ENCODE results near the gene PLCB1. TPM values are rescaled to one million over a fixed set of nuclear protein-coding genes. Genes with fewer than 3 reads are reported as not detected.
"Not testable (repeated sequence)": the region's sequence is repeated elsewhere in the genome, so short reads cannot be mapped to it uniquely, and the experiment has no call there.

The PLCB1 gene
- 4.0 TPM for polyA plus RNA-seq (2012; ENCODE audit: insufficient read depth, insufficient read length)

DNA sequence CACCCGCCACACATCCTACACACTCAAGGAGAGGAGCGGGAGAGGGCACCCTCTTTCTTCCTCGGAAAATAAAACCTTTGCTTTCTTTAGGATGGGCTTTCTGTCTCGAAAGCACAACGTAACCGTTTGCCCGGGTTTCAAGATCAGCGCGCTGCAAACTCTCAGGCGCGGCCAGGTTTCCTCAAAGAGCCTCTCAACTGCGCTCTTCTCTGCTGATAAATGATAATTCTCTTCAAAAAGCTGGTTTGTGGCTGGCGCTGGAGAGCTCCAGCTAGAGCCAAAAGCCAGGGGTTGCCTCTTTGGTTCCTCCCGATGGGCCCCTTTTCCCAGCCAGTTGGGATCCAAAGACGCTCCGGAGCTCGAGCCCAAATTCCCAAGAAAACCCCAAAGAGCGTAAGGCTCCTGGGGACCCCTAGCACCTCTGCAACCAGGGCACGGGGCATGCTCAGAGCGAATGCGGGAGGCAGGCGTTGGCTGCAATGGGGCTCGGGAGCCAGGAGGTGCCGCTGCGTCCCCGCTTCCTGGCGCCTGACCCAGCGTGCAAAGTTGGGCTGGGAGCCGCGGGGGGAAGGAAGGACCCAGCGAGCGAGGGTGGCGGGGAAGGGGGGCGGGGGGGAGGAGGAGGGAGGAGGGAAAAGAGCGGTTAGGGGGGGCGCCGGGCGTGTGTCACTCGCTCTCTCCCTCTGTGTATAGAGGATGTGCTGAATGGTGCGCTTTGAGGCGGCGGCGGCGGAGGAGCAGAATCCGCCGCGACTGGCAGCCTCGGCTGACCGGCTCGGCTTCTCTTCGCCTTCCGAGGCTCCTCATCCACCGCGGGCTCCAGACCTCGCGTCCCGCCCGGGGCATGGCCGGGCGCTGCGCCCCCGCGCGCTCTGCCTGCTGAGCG is at the start of gene PLCB1:
Gene PLCB1, plus strand, starts transcription at position 669 of the 886 bp plus-strand sequence. CDS start 386 bp downstream, outside the sequence.
- DNase-seq (ENCODE audit: low read depth, low spot score): peak; percentile 81
- H3K4me3 ChIP-seq (ENCODE audit: low read length): peak within 1 kb of the TSS; percentile 58

DNA sequence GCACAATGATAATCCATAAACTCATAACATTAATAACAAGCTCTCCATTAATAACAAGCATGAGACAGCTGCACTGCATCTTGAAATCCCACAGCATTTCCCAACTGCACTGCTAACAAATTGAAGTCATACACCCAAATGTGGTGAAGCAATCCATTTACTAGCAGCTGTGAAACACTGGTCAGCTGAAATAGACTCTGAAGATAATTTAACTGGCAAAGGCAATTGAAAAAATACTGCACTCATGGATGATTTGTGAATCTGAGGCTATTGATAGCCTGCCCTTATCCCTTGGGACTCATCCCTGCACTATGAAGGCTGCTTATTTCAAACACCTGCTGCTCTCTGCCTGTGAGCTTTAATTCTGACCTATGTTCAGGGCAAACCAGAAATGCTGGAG is 49.1 kb upstream of the PLCB1 start:
- no peak overlapping the region for H3K4me3 ChIP-seq (ENCODE audit: low read length)
- DNase-seq (ENCODE audit: low read depth, low spot score): no peak

DNA sequence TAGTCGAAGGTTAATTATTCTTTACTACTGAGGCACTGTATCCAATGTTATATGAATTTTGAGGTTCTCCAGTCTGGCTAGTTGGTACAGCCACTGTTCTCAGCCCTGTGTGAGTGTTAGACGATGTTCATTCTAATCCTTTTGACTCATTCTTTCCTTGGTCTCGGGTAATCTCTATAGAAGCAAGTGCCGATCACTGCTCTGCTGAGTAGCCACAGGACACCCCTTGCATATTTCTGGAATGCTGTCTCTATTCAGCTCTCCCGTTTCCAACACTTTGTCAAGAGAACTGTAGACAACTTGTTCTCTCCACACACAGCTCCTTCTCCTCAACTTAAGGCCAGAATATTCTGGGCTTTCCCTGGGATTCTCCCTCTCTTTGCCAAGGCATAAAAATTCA is 42.4 kb upstream of the PLCB1 start:
- H3K4me3 ChIP-seq (ENCODE audit: low read length): no peak overlapping the region
- no peak for DNase-seq (ENCODE audit: low read depth, low spot score)

DNA sequence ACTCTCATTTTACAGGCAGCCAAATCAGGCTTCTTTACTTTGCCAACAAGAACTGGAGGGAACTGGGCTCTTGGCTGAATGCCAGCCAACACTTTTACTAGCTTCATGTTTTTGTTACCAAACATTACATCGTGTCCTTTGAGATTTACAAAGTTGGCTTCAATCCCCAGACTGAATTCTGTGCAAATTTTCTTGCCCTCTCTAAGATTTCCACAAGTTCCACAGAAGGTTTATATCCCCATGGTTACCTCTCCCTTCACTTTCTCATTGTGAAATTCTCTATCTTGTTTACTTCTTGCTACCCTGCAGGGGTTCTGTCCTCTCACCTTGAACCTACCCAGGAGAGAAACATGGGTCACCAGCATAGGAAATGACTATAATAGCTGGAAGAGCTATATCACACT is 37.6 kb upstream of the PLCB1 start:
- H3K4me3 ChIP-seq (ENCODE audit: low read length): no peak overlapping the region
- no peak for DNase-seq (ENCODE audit: low read depth, low spot score)

DNA sequence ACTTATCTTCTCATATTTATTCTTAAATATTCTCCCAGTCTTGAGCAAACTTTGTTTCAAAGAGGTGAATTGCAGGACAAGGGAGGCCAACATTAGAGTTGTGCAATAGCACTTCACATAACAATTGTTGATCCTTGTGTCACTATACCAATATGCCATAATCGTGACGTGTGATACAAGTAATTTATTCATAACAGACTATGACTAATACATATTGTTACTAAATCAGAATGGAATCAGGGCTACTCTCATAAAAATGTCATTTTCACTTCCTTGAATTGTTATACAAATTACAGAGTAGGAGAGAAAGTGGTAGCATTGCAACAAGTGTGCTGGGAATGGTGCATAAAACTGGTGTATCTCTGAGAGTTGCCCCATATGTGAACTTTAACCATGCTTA is 37.2 kb upstream of the PLCB1 start:
- DNase-seq (ENCODE audit: low read depth, low spot score): no peak
- H3K4me3 ChIP-seq (ENCODE audit: low read length): no peak overlapping the region

DNA sequence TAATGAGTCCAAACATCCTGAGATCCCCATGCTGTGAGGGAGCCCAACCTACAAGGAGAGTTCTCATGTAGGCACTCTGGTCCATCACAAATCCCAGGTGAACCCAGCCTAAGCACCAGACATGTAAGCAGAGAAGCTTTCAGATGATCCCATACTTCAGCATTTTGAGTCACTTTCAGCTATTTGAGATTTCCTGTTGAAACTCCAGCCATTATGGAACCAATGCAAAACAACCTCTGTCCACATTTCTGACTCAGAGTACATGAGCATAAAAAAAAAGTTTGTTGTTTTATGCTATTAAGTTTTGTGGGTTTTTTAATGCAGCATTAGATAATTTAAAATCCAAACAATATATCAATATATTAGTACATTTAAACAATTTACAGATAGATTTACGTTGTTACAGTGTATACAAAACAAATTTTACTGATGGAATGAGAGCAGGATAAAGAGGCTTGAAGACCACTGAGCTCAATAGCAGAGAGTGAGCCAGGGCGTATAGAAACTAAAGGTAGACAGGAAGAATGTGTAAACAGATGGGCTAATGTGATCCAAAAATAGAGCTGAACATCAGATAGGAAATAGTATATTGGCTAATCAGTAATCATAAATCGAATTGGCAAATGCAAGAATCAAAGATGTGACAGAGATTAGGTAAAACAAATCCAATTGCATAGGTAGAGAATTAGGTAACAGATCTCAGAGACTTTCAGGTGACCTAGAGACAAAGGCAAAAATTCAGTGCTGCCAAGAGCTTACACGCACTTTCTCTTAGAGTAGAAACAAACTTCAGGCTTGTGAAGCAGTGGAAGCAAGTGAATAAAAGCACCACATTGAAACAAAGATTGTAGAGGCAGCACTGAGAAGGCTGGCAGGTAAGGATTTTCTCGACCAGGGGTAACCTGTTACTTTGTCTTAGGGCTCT is 36.2 kb upstream of the PLCB1 start:
- no peak for DNase-seq (ENCODE audit: low read depth, low spot score)
- H3K4me3 ChIP-seq (ENCODE audit: low read length): no peak overlapping the region

DNA sequence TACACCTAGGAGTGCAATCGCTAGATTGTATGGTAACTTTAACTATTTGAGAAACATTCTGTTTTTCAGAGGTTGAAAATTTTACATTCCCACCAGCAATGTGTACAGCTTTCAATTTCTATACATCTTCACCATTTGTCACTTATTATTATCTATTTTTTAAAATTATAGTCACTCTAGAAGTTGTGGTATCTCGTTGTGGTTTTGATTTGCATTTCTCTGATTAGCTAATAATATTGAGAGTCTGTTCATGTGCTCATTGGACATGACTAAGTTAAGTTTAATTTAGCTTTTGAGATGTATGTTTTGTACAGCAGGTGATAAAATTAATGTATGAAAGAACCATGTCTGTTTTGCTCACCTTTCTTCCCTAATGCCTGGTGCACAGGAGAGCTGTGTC is 34.8 kb upstream of the PLCB1 start:
- no peak for DNase-seq (ENCODE audit: low read depth, low spot score)
- no peak overlapping the region for H3K4me3 ChIP-seq (ENCODE audit: low read length)

DNA sequence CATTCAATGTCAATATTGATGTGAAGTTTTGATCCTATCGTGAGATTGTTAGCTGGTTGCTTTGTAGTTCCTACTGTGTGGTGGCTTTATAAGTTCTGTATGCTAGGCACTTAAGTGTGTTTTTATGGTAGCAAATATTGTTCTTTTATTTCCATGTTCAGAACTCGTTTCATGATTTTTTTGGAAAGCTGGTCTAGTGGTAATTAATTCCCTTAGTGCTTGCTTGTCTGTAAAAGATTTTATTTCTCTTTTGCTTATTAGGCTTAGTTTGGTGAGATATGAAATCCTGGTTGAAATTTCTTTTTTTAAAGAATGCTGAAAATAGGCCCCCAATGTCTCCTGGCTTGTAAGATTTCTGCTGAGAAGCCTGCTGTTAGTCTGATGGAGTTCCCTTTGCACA is 27.8 kb upstream of the PLCB1 start:
- H3K4me3 ChIP-seq (ENCODE audit: low read length): no peak overlapping the region
- no peak for DNase-seq (ENCODE audit: low read depth, low spot score)

DNA sequence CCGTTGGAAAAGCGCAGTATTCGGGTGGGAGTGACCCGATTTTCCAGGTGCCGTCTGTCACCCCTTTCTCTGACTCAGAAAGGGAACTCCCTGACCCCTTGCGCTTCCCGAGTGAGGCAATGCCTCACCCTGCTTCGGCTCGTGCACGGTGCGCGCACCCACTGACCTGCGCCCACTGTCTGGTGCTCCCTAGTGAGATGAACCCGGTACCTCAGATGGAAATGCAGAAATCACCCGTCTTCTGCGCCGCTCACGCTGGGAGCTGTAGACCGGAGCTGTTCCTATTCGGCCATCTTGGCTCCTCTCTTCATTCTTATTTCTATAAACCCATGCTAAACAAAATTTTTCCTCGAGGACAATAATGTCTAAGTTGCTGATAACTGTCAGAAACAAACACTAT is 17.5 kb upstream of the PLCB1 start:
- not testable (repeated sequence) for H3K4me3 ChIP-seq (ENCODE audit: low read length); DNase-seq (ENCODE audit: low read depth, low spot score)

DNA sequence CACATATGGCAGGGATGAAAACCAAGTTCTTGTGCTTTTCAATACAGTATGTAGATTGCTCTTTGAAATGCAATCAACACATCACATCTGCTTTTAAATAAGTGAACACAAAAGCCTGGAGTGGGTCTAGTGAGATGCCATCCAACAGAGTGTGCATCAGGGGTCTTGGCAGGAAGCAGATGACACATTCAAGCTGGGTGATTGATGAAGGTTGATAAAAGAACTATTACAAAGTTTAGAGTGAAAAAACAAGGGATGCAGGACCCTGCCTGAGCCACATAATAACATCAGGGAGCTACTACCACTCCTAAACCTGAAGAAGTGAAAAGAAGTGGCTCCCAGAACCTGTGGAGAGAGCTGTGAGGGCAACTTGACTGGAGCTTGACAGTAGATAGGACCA is 16.6 kb upstream of the PLCB1 start:
- H3K4me3 ChIP-seq (ENCODE audit: low read length): no peak overlapping the region
- DNase-seq (ENCODE audit: low read depth, low spot score): no peak

DNA sequence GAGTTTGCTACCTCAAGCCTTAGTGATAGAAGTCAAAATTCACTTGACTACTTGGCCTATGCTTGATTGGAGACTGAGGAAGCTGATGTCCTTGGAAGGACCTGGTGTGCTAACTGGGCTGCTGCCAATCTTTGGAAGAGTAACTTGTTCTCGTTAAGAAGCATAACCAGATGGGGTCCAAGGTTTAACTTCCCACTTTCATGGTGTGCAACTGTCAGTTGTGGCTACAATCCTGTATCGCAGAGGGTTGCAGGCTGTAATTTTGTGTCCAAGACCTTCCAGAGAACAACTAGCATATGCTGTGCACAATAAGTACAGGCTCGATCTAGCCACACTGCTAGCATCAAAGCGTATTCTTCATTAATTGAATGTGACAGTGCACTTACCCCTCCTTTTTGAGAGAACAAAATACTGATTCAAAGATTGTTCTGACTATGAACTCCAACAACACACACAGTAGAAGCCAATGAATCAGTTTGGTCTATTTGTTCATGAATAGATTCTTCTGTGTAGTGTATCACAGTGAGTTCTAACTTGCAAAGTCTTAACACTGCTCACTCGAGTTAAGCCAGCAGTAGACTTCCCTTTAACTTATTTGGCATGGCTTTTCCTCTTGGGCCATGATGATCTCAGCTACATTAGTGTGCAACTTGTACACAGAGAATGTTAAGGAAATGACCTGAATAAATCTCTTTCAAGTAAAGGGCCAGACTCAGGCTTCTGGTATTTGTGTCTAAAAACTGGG is 15.8 kb upstream of the PLCB1 start:
- DNase-seq (ENCODE audit: low read depth, low spot score): no peak
- no peak overlapping the region for H3K4me3 ChIP-seq (ENCODE audit: low read length)

DNA sequence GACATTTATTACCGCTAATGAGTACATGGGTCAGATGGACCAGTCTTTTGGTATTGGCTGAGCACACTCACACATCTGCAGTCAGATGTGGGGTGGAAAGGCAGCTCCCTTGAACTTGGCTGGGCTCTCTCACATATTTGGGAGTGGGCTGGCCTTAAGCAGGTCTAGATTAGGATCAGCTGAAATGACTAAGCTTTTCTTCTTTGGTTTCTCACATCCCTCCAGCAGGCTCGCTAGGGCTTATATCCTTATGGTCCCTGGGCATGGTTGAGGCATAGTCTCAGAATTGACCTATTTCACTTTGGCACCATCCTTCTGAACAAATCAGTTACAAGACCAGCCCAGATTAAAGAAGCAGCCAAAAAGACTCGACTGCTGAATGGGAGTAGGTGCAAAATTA is 14.4 kb upstream of the PLCB1 start:
- no peak overlapping the region for H3K4me3 ChIP-seq (ENCODE audit: low read length)
- DNase-seq (ENCODE audit: low read depth, low spot score): no peak

DNA sequence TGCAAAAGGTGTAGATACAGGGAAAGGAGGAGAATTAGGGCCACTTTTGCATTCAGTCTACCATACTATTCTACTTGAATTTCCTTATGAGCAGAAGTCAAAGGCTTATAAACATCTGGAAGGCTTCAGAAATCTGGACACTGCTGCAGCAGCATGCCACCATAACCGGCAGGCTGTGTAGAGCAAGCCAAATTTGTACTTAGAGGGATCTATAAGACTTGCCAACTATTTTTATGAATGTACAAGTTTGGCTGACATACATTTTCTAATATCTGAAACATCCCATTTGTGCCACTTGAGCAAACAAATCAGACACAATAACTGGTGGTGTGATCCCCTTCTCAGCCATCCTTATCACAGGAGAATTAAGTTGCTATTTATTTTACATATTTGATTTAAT is 14.0 kb upstream of the PLCB1 start:
- no peak for DNase-seq (ENCODE audit: low read depth, low spot score)
- no peak overlapping the region for H3K4me3 ChIP-seq (ENCODE audit: low read length)

DNA sequence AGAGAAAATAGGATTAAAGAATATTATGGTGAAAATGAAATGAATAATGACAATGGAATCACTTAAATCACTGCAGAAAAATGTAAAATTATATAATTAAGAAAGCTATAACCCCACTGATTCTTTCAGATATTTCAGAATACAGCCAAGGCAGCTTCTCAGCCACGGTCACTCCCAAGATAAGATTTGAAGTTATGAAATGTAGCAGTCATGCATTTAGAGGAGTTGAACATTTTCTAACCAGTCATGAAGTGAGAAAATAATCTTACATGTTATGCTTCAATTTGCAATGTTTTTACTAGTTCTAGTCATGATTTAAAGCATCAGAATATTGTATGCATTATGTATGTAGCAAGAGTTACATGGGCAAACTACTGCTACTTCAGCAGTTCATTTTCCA is 13.3 kb upstream of the PLCB1 start:
- no peak overlapping the region for H3K4me3 ChIP-seq (ENCODE audit: low read length)
- no peak for DNase-seq (ENCODE audit: low read depth, low spot score)

DNA sequence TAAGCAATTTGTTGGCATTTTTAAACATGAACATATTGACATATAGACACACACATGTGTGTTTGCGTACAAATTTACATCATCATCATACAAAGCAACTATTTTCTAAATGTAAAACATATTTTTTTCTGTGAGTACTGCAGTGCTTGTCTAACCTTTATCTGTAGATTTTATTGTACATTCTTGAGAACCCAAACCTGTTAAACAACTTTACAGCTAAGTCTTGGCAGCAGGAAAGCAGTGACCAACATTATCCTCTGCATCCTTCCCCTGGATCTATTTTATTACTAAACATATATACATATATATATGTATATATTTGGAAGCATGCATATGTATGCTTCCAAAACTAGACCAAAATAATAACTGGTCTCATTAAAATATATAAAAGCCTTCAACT is 10.4 kb upstream of the PLCB1 start:
- no peak for DNase-seq (ENCODE audit: low read depth, low spot score)
- no peak overlapping the region for H3K4me3 ChIP-seq (ENCODE audit: low read length)

DNA sequence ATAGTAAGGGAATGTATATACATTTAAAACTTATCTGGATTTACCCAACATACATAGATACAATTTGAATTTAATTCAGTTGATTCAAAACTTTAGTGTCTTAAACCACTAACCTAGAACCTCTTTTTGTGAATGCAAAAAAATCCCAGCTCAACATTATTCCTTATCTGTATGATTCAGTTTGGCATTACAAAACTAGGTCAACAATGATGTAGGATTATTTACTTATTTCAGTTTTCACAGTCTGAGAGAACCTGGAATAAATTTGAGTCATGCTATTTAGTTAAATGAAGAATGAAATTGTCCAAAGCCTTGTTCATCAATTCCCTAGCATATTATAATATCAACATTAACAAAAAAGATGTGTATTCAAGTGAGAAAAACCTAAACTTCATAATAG is 7.4 kb upstream of the PLCB1 start:
- DNase-seq (ENCODE audit: low read depth, low spot score): no peak
- no peak overlapping the region for H3K4me3 ChIP-seq (ENCODE audit: low read length)

DNA sequence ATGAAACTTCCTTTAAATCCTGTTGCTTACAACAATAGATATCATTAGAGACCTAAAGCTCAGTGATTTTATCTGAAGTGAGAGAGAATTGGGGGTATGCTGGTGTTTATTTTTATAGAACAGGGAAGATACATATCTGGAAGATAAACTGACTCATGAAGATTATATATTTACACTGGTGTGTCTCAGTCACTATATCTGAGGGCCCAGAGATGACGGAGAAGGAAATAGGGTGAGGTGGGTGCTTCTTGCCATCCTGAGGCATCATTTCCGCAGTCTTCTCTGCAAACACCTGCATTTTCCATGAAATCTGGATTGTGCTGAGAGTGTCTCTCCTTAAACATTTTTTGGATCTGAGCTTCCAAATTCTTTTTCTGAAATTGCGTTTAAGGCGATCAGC is 5.9 kb upstream of the PLCB1 start:
- no peak for DNase-seq (ENCODE audit: low read depth, low spot score)
- H3K4me3 ChIP-seq (ENCODE audit: low read length): no peak overlapping the region

DNA sequence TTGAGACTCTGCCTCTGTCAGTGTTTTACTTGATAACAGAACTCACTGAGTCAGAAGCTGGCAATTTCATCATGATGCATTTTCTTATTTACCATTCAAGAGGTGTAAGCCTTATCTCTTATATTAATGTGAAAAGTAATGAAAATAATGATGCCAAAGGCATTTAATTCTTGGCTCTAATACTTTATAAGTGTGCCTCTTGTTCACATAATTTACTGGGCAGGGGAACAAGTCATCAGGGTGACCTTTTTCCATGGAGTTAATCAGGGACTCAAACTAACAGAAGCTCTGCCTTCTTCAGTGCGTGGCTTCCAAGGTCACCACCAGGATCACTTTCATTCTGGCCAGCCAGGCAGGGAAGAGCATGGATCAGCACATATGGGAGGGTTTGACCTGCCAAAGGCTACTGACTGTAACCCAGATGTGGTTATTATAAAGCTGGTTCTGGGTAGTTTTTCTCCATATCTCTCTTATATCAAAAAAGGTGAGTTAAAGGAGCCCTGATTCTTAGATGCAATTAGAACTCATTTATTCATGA is 5.2 kb upstream of the PLCB1 start:
- DNase-seq (ENCODE audit: low read depth, low spot score): no peak
- no peak overlapping the region for H3K4me3 ChIP-seq (ENCODE audit: low read length)

DNA sequence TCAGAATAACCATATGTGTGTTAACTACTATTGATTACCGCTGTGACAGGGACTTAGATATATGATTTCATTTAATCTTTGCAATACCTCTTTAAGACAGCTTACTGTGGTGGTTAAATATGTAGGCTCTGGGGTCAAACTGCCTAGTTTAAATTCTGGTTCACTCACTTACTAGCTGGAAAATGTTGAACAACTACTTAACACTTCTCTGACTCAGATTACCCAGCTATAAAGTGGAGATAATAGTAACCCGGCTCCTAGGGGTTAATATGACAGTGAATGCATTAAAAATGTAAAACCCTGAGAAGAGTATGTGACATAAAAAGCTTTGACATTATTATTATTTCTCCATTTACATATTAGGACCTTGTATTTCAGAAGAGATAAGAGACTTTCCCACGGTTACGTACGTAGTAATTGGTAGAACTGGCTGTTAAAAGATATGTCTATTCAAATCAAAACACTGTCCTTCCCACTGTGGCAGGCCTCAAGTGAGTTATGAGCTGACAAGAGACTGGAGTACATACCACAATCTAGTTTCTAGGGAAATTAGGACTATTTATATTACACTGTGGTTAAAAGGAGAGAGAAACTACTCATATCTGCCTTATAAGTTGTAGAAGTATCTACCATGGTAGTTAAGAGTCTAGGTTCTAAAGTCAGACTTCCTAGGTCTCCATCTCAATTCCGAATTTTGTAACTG is 4.4 kb upstream of the PLCB1 start:
- no peak overlapping the region for H3K4me3 ChIP-seq (ENCODE audit: low read length)
- DNase-seq (ENCODE audit: low read depth, low spot score): no peak

Measured in Jurkat, Clone E6-1 (cell line).